ENCODE measurements around the gene SLU7. TPM values are rescaled to one million over a fixed set of nuclear protein-coding genes. Genes with fewer than 3 reads are reported as not detected.

The SLU7 gene
- 22.3 TPM for polyA plus RNA-seq (2012; ENCODE audit: insufficient read length, low read depth)

DNA sequence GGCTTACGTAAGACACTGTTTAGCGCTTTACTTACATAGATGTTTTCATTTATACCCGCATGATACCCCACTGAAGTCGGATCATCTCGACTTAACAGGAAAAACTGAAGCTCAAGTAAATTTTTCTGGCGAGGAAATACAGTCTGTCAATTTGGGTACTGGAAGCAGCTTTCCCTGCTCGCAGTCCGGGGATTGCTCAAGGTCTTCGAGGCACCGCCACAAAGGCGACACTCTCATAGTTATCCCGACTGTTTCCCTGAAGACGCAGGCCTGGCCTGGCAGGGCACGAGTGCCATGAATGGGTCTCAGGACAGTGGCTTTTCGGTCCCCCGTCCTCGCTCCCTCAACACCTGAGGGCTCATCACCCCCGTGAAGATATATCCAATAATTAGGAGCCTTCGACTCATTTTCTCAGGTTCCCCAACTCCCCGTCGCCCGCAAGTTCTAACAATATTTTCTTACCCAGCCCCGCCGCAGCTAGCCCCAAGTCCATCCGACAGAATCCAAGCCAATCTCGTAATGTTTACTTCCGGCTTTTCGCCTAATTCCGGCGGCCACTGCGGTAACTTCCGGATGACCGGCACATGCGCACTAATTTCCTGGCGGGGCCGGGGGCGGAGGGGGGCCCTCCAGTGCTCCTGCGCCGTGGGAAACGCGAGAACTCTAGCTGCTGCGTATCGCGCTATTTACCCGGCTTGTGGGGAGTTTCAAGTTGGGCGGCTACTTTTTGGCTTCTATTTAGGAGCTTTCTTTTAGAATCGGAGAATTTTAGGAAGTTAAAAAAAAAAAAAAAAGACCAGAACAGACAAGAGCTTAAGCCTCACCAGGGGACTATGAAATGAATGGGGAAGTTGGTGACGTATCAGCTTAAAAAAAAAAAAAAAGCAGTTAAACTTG lies at the start of gene SLU7:
Gene SLU7 (minus strand): TSS at position 521 of the 897 bp plus-strand sequence. CDS start 3,787 bp downstream, outside the sequence.
- TF ChIP-seq SIN3A (IDR thresholded peaks at IDR 0.05; ENCODE audit: borderline replicate concordance, insufficient read depth, low read length), result no peak
- TF ChIP-seq, protein P1, sequence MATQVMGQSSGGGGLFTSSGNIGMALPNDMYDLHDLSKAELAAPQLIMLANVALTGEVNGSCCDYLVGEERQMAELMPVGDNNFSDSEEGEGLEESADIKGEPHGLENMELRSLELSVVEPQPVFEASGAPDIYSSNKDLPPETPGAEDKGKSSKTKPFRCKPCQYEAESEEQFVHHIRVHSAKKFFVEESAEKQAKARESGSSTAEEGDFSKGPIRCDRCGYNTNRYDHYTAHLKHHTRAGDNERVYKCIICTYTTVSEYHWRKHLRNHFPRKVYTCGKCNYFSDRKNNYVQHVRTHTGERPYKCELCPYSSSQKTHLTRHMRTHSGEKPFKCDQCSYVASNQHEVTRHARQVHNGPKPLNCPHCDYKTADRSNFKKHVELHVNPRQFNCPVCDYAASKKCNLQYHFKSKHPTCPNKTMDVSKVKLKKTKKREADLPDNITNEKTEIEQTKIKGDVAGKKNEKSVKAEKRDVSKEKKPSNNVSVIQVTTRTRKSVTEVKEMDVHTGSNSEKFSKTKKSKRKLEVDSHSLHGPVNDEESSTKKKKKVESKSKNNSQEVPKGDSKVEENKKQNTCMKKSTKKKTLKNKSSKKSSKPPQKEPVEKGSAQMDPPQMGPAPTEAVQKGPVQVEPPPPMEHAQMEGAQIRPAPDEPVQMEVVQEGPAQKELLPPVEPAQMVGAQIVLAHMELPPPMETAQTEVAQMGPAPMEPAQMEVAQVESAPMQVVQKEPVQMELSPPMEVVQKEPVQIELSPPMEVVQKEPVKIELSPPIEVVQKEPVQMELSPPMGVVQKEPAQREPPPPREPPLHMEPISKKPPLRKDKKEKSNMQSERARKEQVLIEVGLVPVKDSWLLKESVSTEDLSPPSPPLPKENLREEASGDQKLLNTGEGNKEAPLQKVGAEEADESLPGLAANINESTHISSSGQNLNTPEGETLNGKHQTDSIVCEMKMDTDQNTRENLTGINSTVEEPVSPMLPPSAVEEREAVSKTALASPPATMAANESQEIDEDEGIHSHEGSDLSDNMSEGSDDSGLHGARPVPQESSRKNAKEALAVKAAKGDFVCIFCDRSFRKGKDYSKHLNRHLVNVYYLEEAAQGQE (IDR thresholded peaks at IDR 0.05; ENCODE audit: insufficient read depth in 1 of 2, low read depth in 2 of 2, low read length in 2 of 2), result 0 out of 4 replicates have a peak, but pooled peaks of 1 of the 2 experiments have one; percentile 27
- TF ChIP-seq TAF1 (IDR thresholded peaks at IDR 0.05; ENCODE audit: borderline replicate concordance, insufficient read depth, low read length), result peak; percentile 83; the same call in 1 of the 2 replicates
- peak; percentile 66 for TF ChIP-seq FOXP2 (optimal IDR thresholded peaks at IDR 0.05; ENCODE audit: borderline replicate concordance, extremely low read depth, extremely low read length, insufficient read depth)
- peak; percentile 77 for TF ChIP-seq POLR2AphosphoS5 (IDR thresholded peaks at IDR 0.05; ENCODE audit: low read depth, low read length)

DNA sequence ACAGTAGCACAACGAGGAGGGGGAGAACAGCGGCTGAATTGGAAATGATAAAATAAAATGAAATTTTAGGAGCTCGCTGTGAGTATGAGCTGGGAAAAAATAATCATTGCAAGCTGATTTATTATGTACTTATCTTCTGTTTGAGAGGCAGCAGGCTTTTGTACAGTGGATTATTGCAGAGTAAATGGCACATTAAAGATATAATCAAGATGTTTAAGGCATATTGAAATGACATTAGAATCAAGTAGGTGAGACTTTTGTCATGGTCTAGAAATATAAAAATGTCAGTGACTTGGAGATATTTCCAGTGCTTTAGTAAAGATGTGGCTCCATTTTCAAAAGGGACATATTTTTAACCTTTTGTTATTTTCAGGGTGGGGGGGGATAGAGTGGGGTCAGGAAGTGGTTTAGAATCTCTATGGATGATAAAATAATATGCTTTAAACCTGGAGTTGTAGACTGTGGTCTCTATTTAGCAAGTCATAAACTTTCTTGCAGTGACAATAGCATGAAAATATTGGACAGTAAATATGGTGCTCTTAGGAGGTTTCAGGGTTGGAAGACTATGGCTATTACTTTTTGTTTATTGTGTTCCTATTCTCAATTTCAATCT lies 49.6 kb upstream of the SLU7 start:
- TF ChIP-seq TAF1 (IDR thresholded peaks at IDR 0.05; ENCODE audit: borderline replicate concordance, insufficient read depth, low read length), result no peak
- TF ChIP-seq POLR2AphosphoS5 (IDR thresholded peaks at IDR 0.05; ENCODE audit: low read depth, low read length), result no peak
- TF ChIP-seq SIN3A (IDR thresholded peaks at IDR 0.05; ENCODE audit: borderline replicate concordance, insufficient read depth, low read length), result no peak
- TF ChIP-seq, protein P1 (IDR thresholded peaks at IDR 0.05; ENCODE audit: insufficient read depth in 1 of 2, low read depth in 2 of 2, low read length in 2 of 2), result no peak
- TF ChIP-seq FOXP2 (optimal IDR thresholded peaks at IDR 0.05; ENCODE audit: borderline replicate concordance, extremely low read depth, extremely low read length, insufficient read depth), result no peak

GRCh38 chr5:160467555-160468362 lies 48.9 kb upstream of the SLU7 start:
- no peak for TF ChIP-seq TAF1 (IDR thresholded peaks at IDR 0.05; ENCODE audit: borderline replicate concordance, insufficient read depth, low read length)
- no peak for TF ChIP-seq POLR2AphosphoS5 (IDR thresholded peaks at IDR 0.05; ENCODE audit: low read depth, low read length)
- no peak for TF ChIP-seq SIN3A (IDR thresholded peaks at IDR 0.05; ENCODE audit: borderline replicate concordance, insufficient read depth, low read length)
- TF ChIP-seq, protein P1 (IDR thresholded peaks at IDR 0.05; ENCODE audit: insufficient read depth in 1 of 2, low read depth in 2 of 2, low read length in 2 of 2), result no peak
- TF ChIP-seq FOXP2 (optimal IDR thresholded peaks at IDR 0.05; ENCODE audit: borderline replicate concordance, extremely low read depth, extremely low read length, insufficient read depth), result no peak

DNA sequence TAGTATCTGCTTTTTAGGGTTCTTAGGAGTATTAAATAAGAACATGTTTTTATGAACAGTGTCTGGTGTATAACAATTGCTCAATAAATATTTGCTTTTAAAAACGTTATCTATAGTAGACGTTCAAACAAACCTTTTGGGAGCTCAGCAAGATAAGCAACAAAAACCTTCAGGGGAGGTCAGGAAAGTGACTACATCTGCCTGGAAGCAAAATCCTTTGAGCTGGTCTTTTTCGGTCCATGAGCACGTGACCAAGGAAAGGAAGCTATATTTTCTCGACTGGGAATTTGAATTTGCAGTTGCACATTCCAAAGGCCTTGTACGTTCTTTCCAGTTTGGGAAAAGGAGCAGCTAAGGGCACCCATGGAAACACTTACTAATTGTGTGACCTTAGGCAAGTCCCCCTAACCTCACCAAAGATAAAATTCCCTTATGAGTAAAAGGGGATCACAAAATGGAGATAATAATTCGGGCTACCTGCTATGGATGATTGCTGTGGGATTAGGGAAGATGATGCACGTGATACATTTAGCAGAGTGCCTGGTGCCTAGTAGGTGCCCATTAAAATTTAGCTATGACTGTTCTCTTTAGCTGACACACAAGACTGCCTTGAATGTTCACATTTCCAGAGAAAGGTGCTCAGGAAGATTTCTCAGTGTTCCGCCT lies 48.1 kb upstream of the SLU7 start:
- TF ChIP-seq TAF1 (IDR thresholded peaks at IDR 0.05; ENCODE audit: borderline replicate concordance, insufficient read depth, low read length) (no peak), POLR2AphosphoS5 (IDR thresholded peaks at IDR 0.05; ENCODE audit: low read depth, low read length) (no peak), FOXP2 (optimal IDR thresholded peaks at IDR 0.05; ENCODE audit: borderline replicate concordance, extremely low read depth, extremely low read length, insufficient read depth) (no peak), SIN3A (IDR thresholded peaks at IDR 0.05; ENCODE audit: borderline replicate concordance, insufficient read depth, low read length) (no peak)
- TF ChIP-seq, protein P1 (IDR thresholded peaks at IDR 0.05; ENCODE audit: insufficient read depth in 1 of 2, low read depth in 2 of 2, low read length in 2 of 2), result no peak
